CD4-positive, alpha-beta memory T cell (primary cell): ENCODE results near the gene USP11. TPM values are rescaled to one million over a fixed set of nuclear protein-coding genes. Genes with fewer than 3 reads are reported as not detected.

Experiments
- CTCF ChIA-PET: fragments of 350-600 bp; sonication (Branson Sonifier 250); formaldehyde crosslinking; loops from one replicate; lab custom pipeline; 2021; ENCODE audit warnings: inconsistent platforms; ENCODE audit not compliant: partially characterized antibody; lab: Charles Lee
- POLR2A ChIA-PET: fragments of 350-600 bp; sonication (Branson Sonifier 250); formaldehyde crosslinking; loops from one replicate; lab custom pipeline; 2021; ENCODE audit not compliant: partially characterized antibody; lab: Charles Lee
- DNase-seq, 5 donors: peaks; one replicate each; pipeline versions ENCODE4 v3.0.0 to v3.0.0-alpha.2; 2020 to 2022; ENCODE audit warnings: mixed read lengths in 1 of 5
- H3K27ac ChIP-seq: one replicate; pipeline ENCODE4 v1.7.0; 2013; ENCODE audit warnings: low read depth, low read length
- H3K27me3 ChIP-seq: 2 replicates; pipeline ENCODE4 v1.7.0; 2013; ENCODE audit warnings: mild to moderate bottlenecking, low read length, moderate library complexity; ENCODE audit not compliant: insufficient read depth
- H3K36me3 ChIP-seq: 2 replicates; pipeline ENCODE4 v1.7.0; 2013; ENCODE audit warnings: mild to moderate bottlenecking, low read length, moderate library complexity; ENCODE audit not compliant: insufficient read depth
- H3K4me1 ChIP-seq: 2 replicates; pipeline ENCODE4 v1.7.0; 2013; ENCODE audit warnings: mild to moderate bottlenecking, low read length, moderate library complexity; ENCODE audit not compliant: insufficient read depth
- H3K4me3 ChIP-seq, 2 donors: one replicate each; pipeline ENCODE4 v1.7.0; 2013; ENCODE audit warnings: low read length in 2 of 2, mild to moderate bottlenecking in 1 of 2
- H3K9me3 ChIP-seq, 2 donors: one replicate each; pipeline ENCODE4 v1.7.0; 2013; ENCODE audit warnings: low read length in 2 of 2, control low read depth in 1 of 2; ENCODE audit not compliant: control insufficient read depth in 1 of 2
- H3K27ac Mint-ChIP-seq, 7 donors: one replicate each; pipeline ENCODE4 v1.8.0; 2020 to 2021; ENCODE audit warnings: mixed read lengths in 7 of 7, mild to moderate bottlenecking in 6 of 7, inconsistent platforms in 3 of 7, moderate library complexity in 3 of 7
- H3K27me3 Mint-ChIP-seq, 2 donors: one replicate each; pipeline ENCODE4 v1.8.0; 2020 to 2021; ENCODE audit warnings: mixed read lengths in 2 of 2
- H3K36me3 Mint-ChIP-seq, 2 donors: one replicate each; pipeline ENCODE4 v1.8.0; 2020 to 2021; ENCODE audit warnings: mixed read lengths in 2 of 2, inconsistent platforms in 1 of 2, mild to moderate bottlenecking in 1 of 2
- H3K4me1 Mint-ChIP-seq, 4 donors: one replicate each; pipeline ENCODE4 v1.8.0; 2020 to 2021; ENCODE audit warnings: mixed read lengths in 4 of 4, mild to moderate bottlenecking in 1 of 4
- H3K4me3 Mint-ChIP-seq, 8 donors: one replicate each; pipeline ENCODE4 v1.8.0; 2020 to 2021; ENCODE audit warnings: mixed read lengths in 8 of 8, mild to moderate bottlenecking in 7 of 8, moderate library complexity in 6 of 8, inconsistent platforms in 3 of 8
- H3K9me3 Mint-ChIP-seq, 8 donors: one replicate each; pipeline ENCODE4 v1.8.0; 2020 to 2021; ENCODE audit warnings: mixed read lengths in 8 of 8, mild to moderate bottlenecking in 5 of 8, inconsistent platforms in 3 of 8, moderate library complexity in 1 of 8
- intact Hi-C: fragments of 100-400 bp; cut with micrococcal nuclease; formaldehyde crosslinking; loops from one replicate; pipeline ENCODE4 v1.15.1; 2023
- polyA plus RNA-seq, 2 donors: library from polyadenylated mRNA; unstranded; fragments of 300-500 nt; fragmentation: Illumina TruSeq; gene quantifications; one replicate each; pipeline ENCODE4 v1.2.3, GENCODE V29; 2021
- total RNA-seq, 2 experiments: library from RNA; stranded (reverse); gene quantifications; one replicate each; pipeline ENCODE4 v1.2.3, GENCODE V29; 2021

The USP11 gene
- total and polyA plus RNA-seq, 4 experiments from 2014 or later: 36.6 to 81.4 (median 61.9) TPM

GRCh38 chrX:47196098-47196497 lies 36.7 kb upstream of the USP11 start:
- H3K4me1 Mint-ChIP-seq: peaks cover 31 to 69% (median 61%) of the 10 kb centered on the region in 4 donors
- CTCF ChIA-PET: interaction anchor here (2.8 kb wide), 1 partner anchor 188 kb away, joined by 20 read pairs; no protein-coding TSS in a partner anchor
- intact Hi-C loops: no loop called here

DNA sequence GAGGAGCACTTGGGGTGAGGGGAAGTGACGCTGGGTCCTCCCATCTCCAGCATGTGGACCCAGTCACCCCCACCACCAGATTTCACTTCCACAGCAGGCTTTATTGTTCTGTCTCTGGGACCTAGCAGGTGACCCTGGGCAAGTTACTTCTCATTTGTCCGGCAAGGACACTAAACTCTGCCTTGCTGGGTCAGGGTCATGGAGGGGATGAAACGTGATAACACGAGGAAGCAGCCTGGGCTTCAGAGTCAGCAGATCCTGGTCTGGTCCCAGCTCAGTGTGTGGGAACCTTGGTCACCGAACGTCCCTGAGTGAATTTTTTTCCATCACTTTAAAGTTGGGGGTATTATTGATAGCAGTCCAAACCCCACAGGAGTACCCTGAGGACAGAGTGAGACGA lies 35.3 kb upstream of the USP11 start:
- Histone ChIP-seq H3K4me1 (peaks cover 52% of the 10 kb centered on the region), H3K27me3 (no peaks in the 10 kb centered on the region), H3K36me3 (peaks cover 38% of the 10 kb centered on the region), H3K9me3 (no peaks in the 10 kb centered on the region), H3K27ac (peak overlapping the region; percentile 31), H3K4me3 (no peak overlapping the region)
- Mint-ChIP-seq H3K27ac (peak overlapping the region in 6 of 7 donors; percentile 37 to 99 (median 59)), H3K36me3 (peaks cover 48 to 56% of the 10 kb centered on the region in 2 donors), H3K9me3 (peaks cover 0 to 4% (median 0%) of the 10 kb centered on the region in 8 donors), H3K27me3 (no peaks in the 10 kb centered on the region), H3K4me3 (peak overlapping the region in 6 of 8 donors; percentile 18 to 99 (median 62)), H3K4me1 (peaks cover 31 to 61% (median 54%) of the 10 kb centered on the region in 4 donors)
- intact Hi-C loops: no loop called here
- POLR2A ChIA-PET: interaction anchor here (1.2 kb wide), 1 partner anchor 36 kb away, joined by 4 read pairs; no protein-coding TSS in a partner anchor
- no peak for DNase-seq
- CTCF ChIA-PET: no interaction called here

More at GRCh38 chrX:47196098-47196497, 36.7 kb upstream of the USP11 start:
- H3K27ac Mint-ChIP-seq: peak overlapping the region; percentile 90 to 100 (median 99)
- H3K4me1 ChIP-seq: peaks cover 61% of the 10 kb centered on the region
- DNase-seq: no peak
- peak overlapping the region; percentile 96 for H3K27ac ChIP-seq
- POLR2A ChIA-PET: interaction anchor here (1.1 to 1.3 kb wide), 2 partner anchors 51 to 328 kb away, joined by 3 read pairs; partner anchors contain the start of gene RBM10
- H3K27me3 ChIP-seq: no peaks in the 10 kb centered on the region
- H3K36me3 ChIP-seq: peaks cover 24% of the 10 kb centered on the region
- H3K27me3 Mint-ChIP-seq: no peaks in the 10 kb centered on the region
- peaks cover 0 to 4% (median 0%) of the 10 kb centered on the region in 8 donors for H3K9me3 Mint-ChIP-seq
- peaks cover 34 to 44% of the 10 kb centered on the region in 2 donors for H3K36me3 Mint-ChIP-seq
- no peaks in the 10 kb centered on the region for H3K9me3 ChIP-seq
- H3K4me3 ChIP-seq: no peak overlapping the region
- peak overlapping the region; percentile 74 to 99 (median 98) for H3K4me3 Mint-ChIP-seq

GRCh38 chrX:47198026-47198686 lies 34.7 kb upstream of the USP11 start:
- H3K4me3 ChIP-seq: no peak overlapping the region
- H3K4me1 ChIP-seq: peaks cover 46% of the 10 kb centered on the region
- no peaks in the 10 kb centered on the region for H3K27me3 Mint-ChIP-seq
- intact Hi-C loops: no loop called here
- H3K9me3 Mint-ChIP-seq: peaks cover 0 to 4% (median 0%) of the 10 kb centered on the region in 8 donors
- no peaks in the 10 kb centered on the region for H3K9me3 ChIP-seq
- peak overlapping the region in 6 of 7 donors; percentile 27 to 84 (median 59) for H3K27ac Mint-ChIP-seq
- peaks cover 45% of the 10 kb centered on the region for H3K36me3 ChIP-seq
- POLR2A ChIA-PET: no interaction called here
- peaks cover 54 to 56% of the 10 kb centered on the region in 2 donors for H3K36me3 Mint-ChIP-seq
- H3K27ac ChIP-seq: peak overlapping the region; percentile 31
- H3K27me3 ChIP-seq: no peaks in the 10 kb centered on the region
- H3K4me3 Mint-ChIP-seq: peak overlapping the region in 1 of 8 donors; percentile 43
- CTCF ChIA-PET: no interaction called here
- H3K4me1 Mint-ChIP-seq: peaks cover 28 to 54% (median 48%) of the 10 kb centered on the region in 4 donors
- DNase-seq: no peak

GRCh38 chrX:47198687-47199080 lies 34.1 kb upstream of the USP11 start:
- peaks cover 25 to 49% (median 43%) of the 10 kb centered on the region in 4 donors for H3K4me1 Mint-ChIP-seq
- intact Hi-C loops: no loop called here
- H3K4me3 Mint-ChIP-seq: peak overlapping the region in 2 of 8 donors; percentile 33 to 43
- no peaks in the 10 kb centered on the region for H3K9me3 ChIP-seq
- peaks cover 57 to 58% of the 10 kb centered on the region in 2 donors for H3K36me3 Mint-ChIP-seq
- peak overlapping the region in 2 of 7 donors; percentile 32 to 63 for H3K27ac Mint-ChIP-seq
- CTCF ChIA-PET: no interaction called here
- H3K4me3 ChIP-seq: no peak overlapping the region
- DNase-seq: no peak
- H3K9me3 Mint-ChIP-seq: peaks cover 0 to 2% (median 0%) of the 10 kb centered on the region in 8 donors
- H3K4me1 ChIP-seq: peaks cover 42% of the 10 kb centered on the region
- H3K36me3 ChIP-seq: peaks cover 49% of the 10 kb centered on the region
- no peak overlapping the region for H3K27ac ChIP-seq
- H3K27me3 Mint-ChIP-seq: no peaks in the 10 kb centered on the region
- H3K27me3 ChIP-seq: no peaks in the 10 kb centered on the region
- POLR2A ChIA-PET: interaction anchor here (0.8 kb wide), 1 partner anchor 10 kb away, joined by 3 read pairs; no protein-coding TSS in a partner anchor

- Histone ChIP-seq H3K27me3 (no peaks in the 10 kb centered on the region), H3K36me3 (peaks cover 49% of the 10 kb centered on the region), H3K27ac (no peak overlapping the region), H3K9me3 (no peaks in the 10 kb centered on the region), H3K4me1 (peaks cover 42% of the 10 kb centered on the region), H3K4me3 (no peak overlapping the region)
- ChIA-PET CTCF (interaction anchor here (1.0 kb wide), 1 partner anchor 113 kb away, joined by 4 read pairs; no protein-coding TSS in a partner anchor), POLR2A (interaction anchor here (0.8 kb wide), 1 partner anchor 10 kb away, joined by 3 read pairs; no protein-coding TSS in a partner anchor)
- DNase-seq: no peak
- H3K4me1 Mint-ChIP-seq: peaks cover 25 to 46% (median 40%) of the 10 kb centered on the region in 4 donors
- no peak overlapping the region for H3K4me3 Mint-ChIP-seq
- H3K27ac Mint-ChIP-seq: no peak overlapping the region
- no peaks in the 10 kb centered on the region for H3K27me3 Mint-ChIP-seq
- peaks cover 0 to 1% (median 0%) of the 10 kb centered on the region in 8 donors for H3K9me3 Mint-ChIP-seq
- intact Hi-C loops: no loop called here
- H3K36me3 Mint-ChIP-seq: peaks cover 59 to 61% of the 10 kb centered on the region in 2 donors
These were observed 33.5 kb upstream of the USP11 start for GRCh38 chrX:47199286-47199685.

- H3K27me3 Mint-ChIP-seq: no peaks in the 10 kb centered on the region
- intact Hi-C loops: no loop called here
- H3K27me3 ChIP-seq: no peaks in the 10 kb centered on the region
- no peaks in the 10 kb centered on the region for H3K9me3 ChIP-seq
- H3K4me1 ChIP-seq: peaks cover 30% of the 10 kb centered on the region
- peaks cover 63 to 73% of the 10 kb centered on the region in 2 donors for H3K36me3 Mint-ChIP-seq
- H3K4me3 Mint-ChIP-seq: no peak overlapping the region
- peaks cover 19 to 33% (median 30%) of the 10 kb centered on the region in 4 donors for H3K4me1 Mint-ChIP-seq
- no peak overlapping the region for H3K27ac ChIP-seq
- CTCF ChIA-PET: interaction anchor here (0.9 to 1.0 kb wide), 2 partner anchors 112 to 184 kb away, joined by 3 to 4 read pairs; no protein-coding TSS in a partner anchor
- H3K4me3 ChIP-seq: no peak overlapping the region
- no peak for DNase-seq
- peaks cover 59% of the 10 kb centered on the region for H3K36me3 ChIP-seq
- peaks cover 0 to 1% (median 0%) of the 10 kb centered on the region in 8 donors for H3K9me3 Mint-ChIP-seq
- peak overlapping the region in 4 of 7 donors; percentile 12 to 72 (median 56) for H3K27ac Mint-ChIP-seq
- POLR2A ChIA-PET: interaction anchor here (0.8 to 1.4 kb wide), 2 partner anchors 17 to 33 kb away, joined by 3 read pairs; partner anchors contain the start of gene USP11
These were observed 32.2 kb upstream of the USP11 start for GRCh38 chrX:47200385-47201150.
